Measurements from ENCODE around the gene PDE7B.
"Not testable (repeated sequence)": the region's sequence is repeated elsewhere in the genome, so short reads cannot be mapped to it uniquely, and the experiment has no call there.

PDE7B gene

DNA sequence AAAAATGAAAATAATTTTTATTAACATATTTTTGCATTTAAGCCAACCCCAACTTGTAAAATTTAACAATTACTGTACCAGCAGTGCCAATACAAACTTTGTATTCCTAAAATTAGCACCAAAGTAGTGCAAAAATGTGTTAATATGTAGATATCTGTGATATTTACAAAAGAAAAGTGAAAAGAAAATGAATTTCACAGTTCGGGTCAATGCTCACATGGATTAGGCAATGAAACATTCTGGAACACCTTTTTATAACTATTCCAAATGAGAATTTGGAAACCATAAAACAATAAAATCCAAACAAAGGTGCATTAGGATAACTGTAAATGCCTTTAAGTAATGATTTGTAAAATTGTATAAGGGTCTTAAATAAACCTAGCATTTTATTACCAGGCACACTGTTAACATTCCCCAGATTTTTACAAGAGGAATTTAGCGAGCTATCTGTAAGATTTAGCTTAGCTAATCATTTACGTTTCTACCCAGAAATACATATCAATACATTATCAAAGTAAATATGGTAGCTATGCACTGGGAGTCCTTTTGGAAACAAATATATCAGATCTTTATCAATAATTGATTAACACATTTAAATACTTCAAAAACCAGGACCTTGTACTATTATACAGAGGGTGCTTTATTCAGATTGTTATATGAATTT is 286.4 kb downstream of the PDE7B start:
- H3K79me2 ChIP-seq (ENCODE audit: insufficient read depth, low read length), result no peaks in the 10 kb centered on the region
- H3K27me3 ChIP-seq (ENCODE audit: insufficient read depth, low read length, poor library complexity, severe bottlenecking), result no peaks in the 10 kb centered on the region
- H4K20me1 ChIP-seq (ENCODE audit: insufficient read depth, low read length, poor library complexity, severe bottlenecking), result no peaks in the 10 kb centered on the region
- no peaks in the 10 kb centered on the region for H3F3A ChIP-seq (ENCODE audit: low read depth)
- H3K4me2 ChIP-seq (ENCODE audit: low read depth, low read length, poor library complexity, severe bottlenecking), result no peak overlapping the region
- TF ChIP-seq EZH2phosphoT487 (IDR thresholded peaks at IDR 0.05; ENCODE audit: borderline replicate concordance), result no peak
- TF ChIP-seq, protein P1, sequence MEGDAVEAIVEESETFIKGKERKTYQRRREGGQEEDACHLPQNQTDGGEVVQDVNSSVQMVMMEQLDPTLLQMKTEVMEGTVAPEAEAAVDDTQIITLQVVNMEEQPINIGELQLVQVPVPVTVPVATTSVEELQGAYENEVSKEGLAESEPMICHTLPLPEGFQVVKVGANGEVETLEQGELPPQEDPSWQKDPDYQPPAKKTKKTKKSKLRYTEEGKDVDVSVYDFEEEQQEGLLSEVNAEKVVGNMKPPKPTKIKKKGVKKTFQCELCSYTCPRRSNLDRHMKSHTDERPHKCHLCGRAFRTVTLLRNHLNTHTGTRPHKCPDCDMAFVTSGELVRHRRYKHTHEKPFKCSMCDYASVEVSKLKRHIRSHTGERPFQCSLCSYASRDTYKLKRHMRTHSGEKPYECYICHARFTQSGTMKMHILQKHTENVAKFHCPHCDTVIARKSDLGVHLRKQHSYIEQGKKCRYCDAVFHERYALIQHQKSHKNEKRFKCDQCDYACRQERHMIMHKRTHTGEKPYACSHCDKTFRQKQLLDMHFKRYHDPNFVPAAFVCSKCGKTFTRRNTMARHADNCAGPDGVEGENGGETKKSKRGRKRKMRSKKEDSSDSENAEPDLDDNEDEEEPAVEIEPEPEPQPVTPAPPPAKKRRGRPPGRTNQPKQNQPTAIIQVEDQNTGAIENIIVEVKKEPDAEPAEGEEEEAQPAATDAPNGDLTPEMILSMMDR (conservative IDR thresholded peaks at IDR 0.05; ENCODE audit: low read length), result no peak
- H3K9me2 ChIP-seq (replicated peaks; ENCODE audit: low read depth, low read length), result no peaks in the 10 kb centered on the region
- no peaks in the 10 kb centered on the region for H3K9me3 ChIP-seq (ENCODE audit: insufficient read depth, low read depth, low read length)
- no peak overlapping the region for H3K9ac ChIP-seq (ENCODE audit: low read depth, low read length, poor library complexity, severe bottlenecking)
- no peaks in the 10 kb centered on the region for H3K4me1 ChIP-seq (ENCODE audit: insufficient read depth, low read length, poor library complexity, severe bottlenecking)
- no peaks in the 10 kb centered on the region for H3K36me3 ChIP-seq (ENCODE audit: insufficient read depth, low read length)
- no peak overlapping the region for H3K4me3 ChIP-seq (ENCODE audit: low read length, poor library complexity, severe bottlenecking)
- H2AFZ ChIP-seq (ENCODE audit: low read length), result no peak overlapping the region

DNA sequence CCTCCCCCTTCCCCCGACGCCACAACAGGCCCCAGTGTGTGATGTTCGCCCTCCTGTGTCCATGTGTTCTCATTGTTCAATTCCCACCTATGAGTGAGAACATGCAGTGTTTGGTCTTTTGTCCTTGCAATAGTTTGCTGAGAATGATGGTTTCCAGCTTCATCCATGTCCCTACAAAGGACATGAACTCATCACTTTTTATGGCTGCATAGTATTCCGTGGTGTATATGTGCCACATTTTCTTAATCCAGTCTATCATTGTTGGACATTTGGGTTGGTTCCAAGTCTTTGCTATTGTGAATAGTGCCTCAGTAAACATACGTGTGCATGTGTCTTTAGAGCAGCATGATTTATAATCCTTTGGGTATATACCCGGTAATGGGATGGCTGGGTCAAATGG is 287.6 kb downstream of the PDE7B start:
- H3F3A ChIP-seq (ENCODE audit: low read depth); H3K79me2 ChIP-seq (ENCODE audit: insufficient read depth, low read length); H3K36me3 ChIP-seq (ENCODE audit: insufficient read depth, low read length); H3K9ac ChIP-seq (ENCODE audit: low read depth, low read length, poor library complexity, severe bottlenecking); H2AFZ ChIP-seq (ENCODE audit: low read length); H3K9me3 ChIP-seq (ENCODE audit: insufficient read depth, low read depth, low read length); H3K27me3 ChIP-seq (ENCODE audit: insufficient read depth, low read length, poor library complexity, severe bottlenecking); H3K4me1 ChIP-seq (ENCODE audit: insufficient read depth, low read length, poor library complexity, severe bottlenecking); H4K20me1 ChIP-seq (ENCODE audit: insufficient read depth, low read length, poor library complexity, severe bottlenecking); H3K9me2 ChIP-seq (replicated peaks; ENCODE audit: low read depth, low read length); H3K4me2 ChIP-seq (ENCODE audit: low read depth, low read length, poor library complexity, severe bottlenecking); H3K4me3 ChIP-seq (ENCODE audit: low read length, poor library complexity, severe bottlenecking): not testable (repeated sequence)

DNA sequence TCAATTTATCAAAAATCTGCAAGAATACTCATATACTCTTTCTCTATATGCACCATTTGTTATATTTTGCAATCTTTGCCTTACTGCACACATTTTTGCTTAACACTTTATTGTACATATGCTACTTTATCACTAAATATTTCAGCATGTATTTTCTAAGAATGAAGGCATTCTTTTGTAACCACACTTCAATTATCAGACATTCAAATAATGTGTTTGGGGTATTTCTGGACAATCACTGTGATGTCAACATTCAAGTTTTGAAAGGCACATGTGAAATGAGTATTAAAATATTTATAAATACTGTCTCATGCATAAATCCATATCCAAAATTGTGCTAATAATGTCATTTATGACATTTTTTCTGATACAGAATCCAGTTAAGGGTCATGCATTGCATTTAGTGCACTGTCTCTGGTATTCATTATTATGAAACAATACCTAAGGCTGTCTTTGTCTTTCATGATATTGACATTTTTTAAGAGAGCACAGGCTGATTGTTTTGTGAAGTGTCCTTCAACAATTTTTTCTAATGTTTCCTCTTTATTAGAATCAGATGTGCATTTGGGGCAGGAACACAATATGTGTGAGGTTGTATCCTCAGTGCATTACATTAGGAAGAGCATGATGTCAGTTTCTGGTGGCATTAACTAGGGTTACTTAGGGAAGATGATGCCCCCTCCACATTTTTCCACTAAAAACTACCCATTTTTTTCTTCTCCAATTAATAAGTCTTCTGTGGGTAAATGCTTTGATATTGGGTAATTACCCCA is 292.9 kb downstream of the PDE7B start:
- no peaks in the 10 kb centered on the region for H3K9me3 ChIP-seq (ENCODE audit: insufficient read depth, low read depth, low read length)
- H3K4me2 ChIP-seq (ENCODE audit: low read depth, low read length, poor library complexity, severe bottlenecking), result no peak overlapping the region
- H3F3A ChIP-seq (ENCODE audit: low read depth), result no peaks in the 10 kb centered on the region
- no peaks in the 10 kb centered on the region for H3K36me3 ChIP-seq (ENCODE audit: insufficient read depth, low read length)
- no peaks in the 10 kb centered on the region for H3K4me1 ChIP-seq (ENCODE audit: insufficient read depth, low read length, poor library complexity, severe bottlenecking)
- H2AFZ ChIP-seq (ENCODE audit: low read length), result no peak overlapping the region
- H3K9ac ChIP-seq (ENCODE audit: low read depth, low read length, poor library complexity, severe bottlenecking), result no peak overlapping the region
- no peaks in the 10 kb centered on the region for H3K9me2 ChIP-seq (replicated peaks; ENCODE audit: low read depth, low read length)
- no peaks in the 10 kb centered on the region for H3K27me3 ChIP-seq (ENCODE audit: insufficient read depth, low read length, poor library complexity, severe bottlenecking)
- H4K20me1 ChIP-seq (ENCODE audit: insufficient read depth, low read length, poor library complexity, severe bottlenecking), result no peaks in the 10 kb centered on the region
- no peak overlapping the region for H3K4me3 ChIP-seq (ENCODE audit: low read length, poor library complexity, severe bottlenecking)
- no peaks in the 10 kb centered on the region for H3K79me2 ChIP-seq (ENCODE audit: insufficient read depth, low read length)
- no peak for TF ChIP-seq EZH2phosphoT487 (IDR thresholded peaks at IDR 0.05; ENCODE audit: borderline replicate concordance)
- TF ChIP-seq, protein P1 (conservative IDR thresholded peaks at IDR 0.05; ENCODE audit: low read length), result no peak
